ENCODE results near the gene CCT3.

DNA sequence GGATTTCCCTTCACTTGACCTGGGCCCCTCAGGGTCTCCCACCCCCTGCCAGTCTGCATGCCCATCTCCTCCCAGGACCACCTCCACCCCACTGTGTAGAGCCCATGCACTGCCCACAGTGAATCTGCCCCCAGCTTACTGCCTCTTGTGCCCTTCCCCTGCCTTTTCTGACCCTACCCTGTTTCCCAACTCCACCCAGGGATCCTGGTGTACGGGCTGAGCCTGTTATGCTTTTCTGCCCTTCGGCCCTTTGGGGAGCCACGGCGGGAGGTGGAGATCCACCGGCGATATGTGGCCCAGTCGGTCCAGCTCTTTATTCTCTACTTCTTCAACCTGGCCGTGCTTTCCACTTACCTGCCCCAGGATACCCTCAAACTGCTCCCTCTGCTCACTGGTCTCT is 52.0 kb downstream of the CCT3 start:
- TF ChIP-seq CTCF (IDR thresholded peaks at IDR 0.05; ENCODE audit: borderline replicate concordance, extremely low read depth, low read length, poor library complexity, severe bottlenecking) (no peak), EZH2 (IDR thresholded peaks at IDR 0.05; ENCODE audit: borderline replicate concordance, low read depth, low read length, severe bottlenecking) (no peak)

Measured in DND-41 (cell line).